Left lung (tissue), 10 donors: ENCODE results near the gene LDB2. TPM values are rescaled to one million over a fixed set of nuclear protein-coding genes. Genes with fewer than 3 reads are reported as not detected.
A peak's percentile ranks its signal among the peaks of the same experiment; 100 is the strongest.

Experiments
- ATAC-seq: fragments of 200-7000 bp; cut with Tn5 transposase; one replicate; pipeline ENCODE4 v1.9.1; 2020; ENCODE audit warnings: moderate library complexity
- DNase-seq, 4 donors: peaks; one replicate each; pipeline ENCODE4 v3.0.0-alpha.2; 2013 to 2020
- H3K27ac ChIP-seq, 2 donors: fragments of 200-600 bp; sonication (generic) in 1 of 2; one replicate each; pipeline versions ENCODE4 v1.5.0 to v1.8.0; 2020 to 2021
- H3K27me3 ChIP-seq, 2 donors: fragments of 200-600 bp; sonication (generic) in 1 of 2; one replicate each; pipeline versions ENCODE4 v1.5.0 to v1.8.0; 2020 to 2021
- H3K36me3 ChIP-seq, 2 donors: fragments of 200-600 bp; sonication (generic) in 1 of 2; one replicate each; pipeline versions ENCODE4 v1.5.0 to v1.8.0; 2020 to 2021
- H3K4me1 ChIP-seq, 2 donors: fragments of 200-600 bp; one replicate each; pipeline ENCODE4 v1.8.0; 2021
- H3K4me3 ChIP-seq, 2 donors: fragments of 200-600 bp; sonication (generic) in 1 of 2; one replicate each; pipeline versions ENCODE4 v1.5.0 to v1.8.0; 2020 to 2021; ENCODE audit warnings: mild to moderate bottlenecking in 1 of 2
- H3K9me3 ChIP-seq, 2 donors: fragments of 200-600 bp; sonication (generic) in 1 of 2; one replicate each; pipeline versions ENCODE4 v1.5.0 to v1.8.0; 2020 to 2021
- intact Hi-C, 2 donors: fragments of 100-400 bp; cut with DNase I; formaldehyde crosslinking; loops; one replicate each; pipeline versions ENCODE4 v1.11.2 to v1.14.2; 2022
- polyA plus RNA-seq, 6 donors: library from polyadenylated mRNA; unstranded; fragments of 120-200 nt; gene quantifications; one replicate each; pipeline ENCODE4 v1.2.1, GENCODE V29; 2013; ENCODE audit not compliant: insufficient read length in 6 of 6
- total RNA-seq, 2 donors: library from RNA; stranded (reverse); fragmentation: NEBNext Ultra II Directional; extraction: Animal tissue kit (Norgen Biotek cat#: 25700); gene quantifications; one replicate each; pipeline ENCODE4 v1.2.1, GENCODE V29; 2021
- TF ChIP-seq, protein P1 (sequence below), 2 donors: fragments of 200-600 bp; sonication (generic) in 1 of 2; IDR thresholded peaks; one replicate each; pipeline versions ENCODE4 v1.5.0 to v1.8.0; 2021; ENCODE audit warnings: antibody characterized with exemption in 2 of 2
- donor health status: DM: no; HTN: yes; CAD: no.
- donor health status: DM: no; HTN: no; CAD: no.

Gene LDB2
- total and polyA plus RNA-seq, 8 donors = 37.7 to 97.0 (median 78.5) TPM

DNA sequence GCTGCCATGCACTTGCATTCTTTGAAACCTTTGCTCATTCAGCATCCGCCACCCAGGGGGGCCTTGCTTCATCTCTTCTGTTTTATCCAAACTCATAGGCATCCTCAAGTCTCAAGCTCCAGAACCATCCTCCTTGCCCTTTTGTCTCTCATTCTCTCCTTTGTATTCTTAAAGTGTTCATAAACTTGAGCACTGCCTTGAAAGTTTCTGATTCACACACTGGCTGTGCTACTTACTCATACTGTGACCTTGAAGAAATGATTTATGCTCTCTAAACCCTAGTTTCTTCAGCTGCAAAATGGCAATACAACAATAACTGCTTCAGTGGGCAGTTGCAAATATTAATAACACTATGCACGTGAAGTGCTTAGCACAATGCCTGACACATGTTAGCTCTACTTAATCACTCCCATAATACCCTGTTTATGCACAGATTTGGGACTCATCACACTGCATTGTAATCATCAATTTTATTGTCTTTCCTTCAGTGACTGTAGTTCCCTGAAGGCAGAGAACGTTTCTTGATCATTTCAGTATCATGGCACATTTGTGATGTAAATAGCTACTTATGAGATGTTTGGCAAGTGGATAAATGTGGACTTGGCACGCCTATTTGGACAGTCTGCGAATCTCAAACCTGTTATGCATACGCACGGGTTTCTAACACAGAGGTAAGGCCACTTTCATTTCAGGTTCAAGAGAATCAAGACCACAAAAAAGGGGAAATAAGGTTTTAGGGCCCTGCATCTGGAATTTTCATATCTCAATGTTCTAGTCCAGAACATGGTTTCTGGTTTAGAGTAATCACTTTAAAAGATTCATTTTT is 291.0 kb downstream of the LDB2 start:
- Histone ChIP-seq H3K4me3 (no peak overlapping the region), H3K4me1 (no peaks in the 10 kb centered on the region), H3K27me3 (no peaks in the 10 kb centered on the region), H3K27ac (no peak overlapping the region), H3K9me3 (peaks cover 0 to 7% of the 10 kb centered on the region in 2 donors), H3K36me3 (no peaks in the 10 kb centered on the region)
- intact Hi-C loops = no loop called here
- ATAC-seq = no peak
- DNase-seq = no peak
- TF ChIP-seq, protein P1, sequence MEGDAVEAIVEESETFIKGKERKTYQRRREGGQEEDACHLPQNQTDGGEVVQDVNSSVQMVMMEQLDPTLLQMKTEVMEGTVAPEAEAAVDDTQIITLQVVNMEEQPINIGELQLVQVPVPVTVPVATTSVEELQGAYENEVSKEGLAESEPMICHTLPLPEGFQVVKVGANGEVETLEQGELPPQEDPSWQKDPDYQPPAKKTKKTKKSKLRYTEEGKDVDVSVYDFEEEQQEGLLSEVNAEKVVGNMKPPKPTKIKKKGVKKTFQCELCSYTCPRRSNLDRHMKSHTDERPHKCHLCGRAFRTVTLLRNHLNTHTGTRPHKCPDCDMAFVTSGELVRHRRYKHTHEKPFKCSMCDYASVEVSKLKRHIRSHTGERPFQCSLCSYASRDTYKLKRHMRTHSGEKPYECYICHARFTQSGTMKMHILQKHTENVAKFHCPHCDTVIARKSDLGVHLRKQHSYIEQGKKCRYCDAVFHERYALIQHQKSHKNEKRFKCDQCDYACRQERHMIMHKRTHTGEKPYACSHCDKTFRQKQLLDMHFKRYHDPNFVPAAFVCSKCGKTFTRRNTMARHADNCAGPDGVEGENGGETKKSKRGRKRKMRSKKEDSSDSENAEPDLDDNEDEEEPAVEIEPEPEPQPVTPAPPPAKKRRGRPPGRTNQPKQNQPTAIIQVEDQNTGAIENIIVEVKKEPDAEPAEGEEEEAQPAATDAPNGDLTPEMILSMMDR (IDR thresholded peaks at IDR 0.05) = no peak

DNA sequence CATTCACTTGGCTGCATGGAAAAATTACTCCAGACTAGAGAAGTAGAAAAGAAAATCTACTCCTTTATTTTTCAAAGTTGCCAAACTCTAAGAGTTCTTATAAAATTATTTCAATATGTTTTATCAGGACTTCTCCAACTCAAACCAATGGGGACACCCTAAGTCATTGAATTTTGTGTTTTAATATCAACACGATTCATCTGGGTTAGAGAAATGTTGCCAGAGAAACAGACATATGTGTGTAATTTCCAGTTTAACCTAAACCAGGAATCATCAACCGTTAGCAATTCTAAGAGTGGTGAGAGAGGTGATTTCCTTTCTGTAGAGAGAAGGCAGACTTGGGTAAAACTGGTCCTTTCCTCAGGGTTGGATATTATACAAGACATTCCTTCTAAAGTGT is 291.8 kb downstream of the LDB2 start:
- TF ChIP-seq, protein P1 (IDR thresholded peaks at IDR 0.05) = no peak
- Histone ChIP-seq H3K36me3 (no peaks in the 10 kb centered on the region), H3K9me3 (peaks cover 0 to 7% of the 10 kb centered on the region in 2 donors), H3K4me1 (no peaks in the 10 kb centered on the region), H3K4me3 (no peak overlapping the region), H3K27ac (no peak overlapping the region), H3K27me3 (no peaks in the 10 kb centered on the region)
- DNase-seq (no peak), ATAC-seq (no peak)
- intact Hi-C loops = no loop called here

DNA sequence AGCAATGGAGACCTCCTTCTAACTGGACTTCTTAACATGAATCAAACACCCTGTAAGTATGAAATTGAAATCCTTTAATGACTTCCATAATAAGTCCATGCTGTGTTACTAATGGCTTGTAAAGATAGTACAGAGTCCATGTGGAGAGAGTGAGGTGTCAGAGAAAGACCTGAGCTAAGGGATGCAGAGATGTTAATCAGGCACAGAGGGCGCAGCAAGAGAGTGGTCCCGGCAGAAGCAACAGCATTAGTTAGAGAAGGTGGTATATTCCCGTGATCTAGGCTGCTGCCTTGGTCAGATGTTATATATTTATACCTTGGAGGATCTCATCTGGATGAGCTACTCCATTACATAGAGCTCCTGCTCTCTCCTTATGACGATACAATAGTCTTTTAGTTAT is 295.3 kb downstream of the LDB2 start:
- ATAC-seq = no peak
- no peaks in the 10 kb centered on the region for H3K27me3 ChIP-seq
- H3K4me3 ChIP-seq = no peak overlapping the region
- H3K9me3 ChIP-seq = no peaks in the 10 kb centered on the region
- intact Hi-C loops = no loop called here
- peaks cover 0 to 4% of the 10 kb centered on the region in 2 donors for H3K4me1 ChIP-seq
- DNase-seq = no peak
- TF ChIP-seq, protein P1 (IDR thresholded peaks at IDR 0.05) = no peak
- H3K27ac ChIP-seq = no peak overlapping the region
- H3K36me3 ChIP-seq = no peaks in the 10 kb centered on the region

DNA sequence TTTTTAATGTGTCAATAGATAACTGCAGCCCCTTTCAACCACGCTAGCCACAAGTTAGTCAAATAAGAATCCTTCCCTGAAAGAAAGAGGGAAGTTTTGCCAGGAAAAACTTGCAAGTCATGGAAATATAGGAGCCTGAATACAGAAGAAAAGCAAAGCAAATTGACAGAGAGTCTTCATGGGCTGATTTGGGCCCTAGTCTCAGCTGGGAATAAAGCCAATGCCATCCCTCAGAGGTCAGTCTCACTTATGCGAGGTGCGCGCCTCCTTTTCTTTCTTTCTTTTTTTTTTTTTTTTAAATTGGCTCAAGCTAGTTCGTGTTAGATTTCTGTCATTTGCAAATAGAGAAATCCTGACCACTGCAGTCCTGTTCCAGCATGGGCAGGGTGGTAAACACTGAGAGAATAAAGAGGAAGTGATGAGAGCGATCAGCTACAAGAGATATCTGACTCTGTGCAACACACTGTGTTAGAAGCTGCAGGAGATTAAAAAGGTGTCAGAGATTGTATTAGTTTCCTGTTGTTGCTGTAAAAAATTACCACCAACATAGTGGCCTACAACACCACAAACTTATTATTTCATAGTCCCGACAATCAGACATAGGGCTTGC is 299.7 kb downstream of the LDB2 start:
- DNase-seq = no peak
- Histone ChIP-seq H3K4me3 (no peak overlapping the region), H3K9me3 (no peaks in the 10 kb centered on the region), H3K27me3 (no peaks in the 10 kb centered on the region), H3K27ac (peak overlapping the region in 1 of 2 donors; percentile 19), H3K36me3 (no peaks in the 10 kb centered on the region), H3K4me1 (peaks cover 0 to 4% of the 10 kb centered on the region in 2 donors)
- ATAC-seq = no peak
- intact Hi-C loops = no loop called here
- TF ChIP-seq, protein P1 (IDR thresholded peaks at IDR 0.05) = no peak

DNA sequence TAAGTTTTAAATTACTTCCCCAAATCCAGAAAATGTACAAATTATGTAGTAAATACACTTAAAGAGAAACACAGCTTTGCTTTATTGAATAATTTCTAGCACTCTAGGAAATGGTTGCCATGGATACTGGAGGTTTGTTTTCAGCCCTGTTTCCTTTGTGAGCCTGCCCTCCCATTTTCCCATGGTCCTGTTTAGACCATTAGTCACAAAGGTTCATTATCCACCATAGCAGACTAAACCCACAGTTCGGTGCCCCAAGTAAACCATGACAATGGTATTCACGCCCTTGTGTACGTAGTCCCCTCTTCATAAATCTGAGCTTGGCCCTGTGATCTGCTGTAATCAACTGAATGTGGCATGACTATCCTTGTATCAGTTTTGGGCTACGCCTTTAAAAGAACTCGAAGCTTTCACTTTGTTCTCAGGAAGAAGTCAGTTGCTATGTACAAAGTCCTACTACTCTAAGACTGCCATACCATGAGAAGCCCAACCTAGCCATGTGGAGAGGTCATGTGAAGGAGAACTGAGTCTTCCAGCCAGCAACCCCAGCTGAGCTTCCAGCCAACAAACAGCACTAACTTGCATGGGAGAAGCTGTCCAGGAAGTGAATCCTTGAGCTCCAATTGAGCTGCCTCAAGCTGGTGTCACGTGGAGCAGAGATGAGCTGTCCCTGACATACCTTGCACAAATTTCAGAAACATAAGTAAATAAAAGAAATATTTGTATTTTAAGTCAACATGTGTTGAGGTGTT is 300.4 kb downstream of the LDB2 start:
- no peaks in the 10 kb centered on the region for H3K27me3 ChIP-seq
- peaks cover 0 to 4% of the 10 kb centered on the region in 2 donors for H3K4me1 ChIP-seq
- no peak overlapping the region for H3K4me3 ChIP-seq
- H3K9me3 ChIP-seq = no peaks in the 10 kb centered on the region
- TF ChIP-seq, protein P1 (IDR thresholded peaks at IDR 0.05) = no peak
- DNase-seq (no peak), ATAC-seq (peak; percentile 33)
- H3K27ac ChIP-seq = peak overlapping the region in 1 of 2 donors; percentile 19
- H3K36me3 ChIP-seq = no peaks in the 10 kb centered on the region
- intact Hi-C loops = no loop called here
